Ovary (tissue), 9 donors: ENCODE measurements around the gene NHS. TPM values are rescaled to one million over a fixed set of nuclear protein-coding genes. Genes with fewer than 3 reads are reported as not detected.

Experiments
- DNase-seq, 5 donors: peaks; one replicate each; pipeline ENCODE4 v3.0.0-alpha.2; 2019 to 2020
- H3K27ac ChIP-seq, 2 donors: fragments of 200-600 bp; one replicate each; pipeline versions ENCODE4 v1.5.1 to v1.8.0; 2019 to 2022
- H3K27me3 ChIP-seq: fragments of 200-600 bp; one replicate; pipeline ENCODE4 v1.8.0; 2022
- H3K36me3 ChIP-seq: fragments of 200-600 bp; sonication (generic); one replicate; pipeline ENCODE4 v1.5.1; 2019
- H3K4me1 ChIP-seq: one replicate; pipeline ENCODE4 v1.8.1; 2013; ENCODE audit warnings: mild to moderate bottlenecking, moderate library complexity; ENCODE audit not compliant: insufficient read depth
- H3K4me3 ChIP-seq: fragments of 200-600 bp; sonication (generic); one replicate; pipeline ENCODE4 v1.5.1; 2017
- H3K9me3 ChIP-seq, 2 donors: fragments of 200-600 bp in 1 of 2; sonication (generic) in 1 of 2; one replicate each; pipeline versions ENCODE4 v1.5.1 to v1.8.1; 2013 to 2019; ENCODE audit warnings: mild to moderate bottlenecking in 1 of 2, moderate library complexity in 1 of 2
- EP300 ChIP-seq: sonication (generic); formaldehyde crosslinking; IDR thresholded peaks from one replicate; pipeline ENCODE4 v1.6.1; 2017; ENCODE audit warnings: antibody characterized with exemption
- POLR2A ChIP-seq: fragments of 450-650 bp; IDR thresholded peaks from one replicate; pipeline ENCODE4 v1.6.1; 2017; ENCODE audit warnings: antibody characterized with exemption, mild to moderate bottlenecking, moderate library complexity
- WGBS, 3 donors: extraction: QIAGEN DNeasy Blood & Tissue Kit in 1 of 3; methylation state at CpG; one replicate each; pipeline versions ENCODE4 v1.1.5 to v1.1.7; 2013 to 2017; 5-methylcytosine and 5-hydroxymethylcytosine counted together
- intact Hi-C, 4 donors: fragments of 100-400 bp; cut with DNase I; formaldehyde crosslinking; loops; one replicate each; pipeline versions ENCODE4 v1.11.0 to v1.15.1; 2022 to 2023
- polyA plus RNA-seq, 2 donors: library from polyadenylated mRNA; stranded (reverse); fragments of 200-250 nt in 1 of 2; fragments of 350-450 nt in 1 of 2; fragmentation: Illumina TruSeq in 1 of 2; extraction: RNeasy Lipid Tissue Mini Kit (QIAGEN cat#74804) in 1 of 2; gene quantifications; one replicate each; pipeline ENCODE4 v1.2.3, GENCODE V29; 2013 to 2014
- total RNA-seq, 7 donors: library from RNA; depleted of rRNA in 2 of 7; stranded (reverse); fragments of >200 nt in 2 of 7; fragmentation: NEBNext Ultra II Directional in 3 of 7; extraction: Animal tissue kit (Norgen Biotek cat#: 25700) in 3 of 7; gene quantifications; one replicate each; pipeline versions ENCODE4 v1.1.0 to v1.2.4, GENCODE V29; 2016 to 2023
- TF ChIP-seq, protein P1 (sequence below), 3 donors: fragments of 450-650 bp in 2 of 3; fragments of 200-600 bp in 1 of 3; IDR thresholded peaks; one replicate each; pipeline versions ENCODE4 v1.5.1 to v1.8.0; 2016 to 2022; ENCODE audit warnings: antibody characterized with exemption in 3 of 3, mild to moderate bottlenecking in 1 of 3
- donor health status: DM: no; HTN: no; CAD: no; lungs with moderate emphysema.
- donor health status: DM: no; HTN: no; CAD: no.
- donor health status: Bipolar disorder and iron deficiency.
- donor health status: DM: yes; HTN: yes; CAD: no.
- donor health status: DM: no; HTN: no; CAD: no.
- donor health status: DM: yes; HTN: yes; CAD: no.

NHS gene
- total and polyA plus RNA-seq, 9 donors: 2.3 to 9.5 (median 6.7) TPM

DNA sequence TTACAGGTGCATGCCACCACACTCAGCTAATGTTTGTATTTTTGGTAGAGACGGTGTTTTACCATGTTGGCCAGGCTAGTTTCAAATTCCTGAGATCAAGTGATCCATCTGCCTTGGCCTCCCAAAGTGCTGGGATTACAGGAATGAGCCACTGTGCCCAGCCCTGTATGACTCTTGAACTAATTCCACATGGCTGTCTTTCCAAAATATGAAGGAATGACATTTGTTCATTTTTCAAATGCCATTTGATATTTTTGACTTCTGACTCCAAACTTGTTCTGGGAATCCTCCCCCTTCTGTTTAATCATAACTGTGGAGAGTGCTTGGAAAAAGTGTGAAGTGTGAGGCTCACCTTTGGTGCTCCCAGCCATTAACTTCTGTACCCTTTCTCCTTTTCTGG is 119.2 kb downstream of the NHS start:
- Histone ChIP-seq H3K9me3 (no peaks in the 10 kb centered on the region), H3K27ac (no peak overlapping the region), H3K4me3 (no peak overlapping the region), H3K27me3 (no peaks in the 10 kb centered on the region), H3K36me3 (no peaks in the 10 kb centered on the region), H3K4me1 (no peaks in the 10 kb centered on the region)
- 74 to 86% (median 82%) methylated on average over 1 of the region's 1 CpG for WGBS, 3 donors
- no peak for DNase-seq
- intact Hi-C loops: no loop called here
- TF ChIP-seq, protein P1, sequence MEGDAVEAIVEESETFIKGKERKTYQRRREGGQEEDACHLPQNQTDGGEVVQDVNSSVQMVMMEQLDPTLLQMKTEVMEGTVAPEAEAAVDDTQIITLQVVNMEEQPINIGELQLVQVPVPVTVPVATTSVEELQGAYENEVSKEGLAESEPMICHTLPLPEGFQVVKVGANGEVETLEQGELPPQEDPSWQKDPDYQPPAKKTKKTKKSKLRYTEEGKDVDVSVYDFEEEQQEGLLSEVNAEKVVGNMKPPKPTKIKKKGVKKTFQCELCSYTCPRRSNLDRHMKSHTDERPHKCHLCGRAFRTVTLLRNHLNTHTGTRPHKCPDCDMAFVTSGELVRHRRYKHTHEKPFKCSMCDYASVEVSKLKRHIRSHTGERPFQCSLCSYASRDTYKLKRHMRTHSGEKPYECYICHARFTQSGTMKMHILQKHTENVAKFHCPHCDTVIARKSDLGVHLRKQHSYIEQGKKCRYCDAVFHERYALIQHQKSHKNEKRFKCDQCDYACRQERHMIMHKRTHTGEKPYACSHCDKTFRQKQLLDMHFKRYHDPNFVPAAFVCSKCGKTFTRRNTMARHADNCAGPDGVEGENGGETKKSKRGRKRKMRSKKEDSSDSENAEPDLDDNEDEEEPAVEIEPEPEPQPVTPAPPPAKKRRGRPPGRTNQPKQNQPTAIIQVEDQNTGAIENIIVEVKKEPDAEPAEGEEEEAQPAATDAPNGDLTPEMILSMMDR (IDR thresholded peaks at IDR 0.05): no peak
- TF ChIP-seq EP300 (no peak), POLR2A (no peak)

GRCh38 chrX:17495052-17495451 is 120.1 kb downstream of the NHS start:
- TF ChIP-seq EP300: no peak
- TF ChIP-seq, protein P1 (IDR thresholded peaks at IDR 0.05): no peak
- TF ChIP-seq POLR2A: no peak
- H3K27me3 ChIP-seq: no peaks in the 10 kb centered on the region
- H3K9me3 ChIP-seq: no peaks in the 10 kb centered on the region
- H3K4me1 ChIP-seq: no peaks in the 10 kb centered on the region
- WGBS, 3 donors: 74 to 83% (median 81%) methylated on average over 2 of the region's 2 CpGs
- intact Hi-C loops: no loop called here
- DNase-seq: no peak
- no peaks in the 10 kb centered on the region for H3K36me3 ChIP-seq
- no peak overlapping the region for H3K27ac ChIP-seq
- no peak overlapping the region for H3K4me3 ChIP-seq

- Histone ChIP-seq H3K4me1 (no peaks in the 10 kb centered on the region), H3K36me3 (no peaks in the 10 kb centered on the region), H3K9me3 (no peaks in the 10 kb centered on the region), H3K27me3 (no peaks in the 10 kb centered on the region), H3K4me3 (no peak overlapping the region), H3K27ac (no peak overlapping the region)
- intact Hi-C loops: no loop called here
- TF ChIP-seq POLR2A (no peak), EP300 (no peak)
- TF ChIP-seq, protein P1 (IDR thresholded peaks at IDR 0.05): no peak
- 52 to 56% (median 53%) methylated on average over 1 of the region's 1 CpG for WGBS, 3 donors
- no peak for DNase-seq
Measured at GRCh38 chrX:17496407-17496806, 121.4 kb downstream of the NHS start.

GRCh38 chrX:17497193-17497592 is 122.2 kb downstream of the NHS start:
- Histone ChIP-seq H3K4me3 (no peak overlapping the region), H3K4me1 (no peaks in the 10 kb centered on the region), H3K27ac (no peak overlapping the region), H3K36me3 (no peaks in the 10 kb centered on the region), H3K27me3 (no peaks in the 10 kb centered on the region), H3K9me3 (no peaks in the 10 kb centered on the region)
- TF ChIP-seq POLR2A (no peak), EP300 (no peak)
- TF ChIP-seq, protein P1 (IDR thresholded peaks at IDR 0.05): no peak
- intact Hi-C loops: no loop called here
- DNase-seq: no peak
- 57 to 68% (median 62%) methylated on average over 2 of the region's 2 CpGs for WGBS, 3 donors

GRCh38 chrX:17499512-17499911 is 124.5 kb downstream of the NHS start:
- H3K27ac ChIP-seq: no peak overlapping the region
- intact Hi-C loops: no loop called here
- WGBS, 3 donors: 77 to 80% (median 78%) methylated on average over 5 of the region's 5 CpGs
- no peak for DNase-seq
- TF ChIP-seq EP300: no peak
- TF ChIP-seq, protein P1 (IDR thresholded peaks at IDR 0.05): no peak
- TF ChIP-seq POLR2A: no peak
- no peaks in the 10 kb centered on the region for H3K4me1 ChIP-seq
- no peaks in the 10 kb centered on the region for H3K27me3 ChIP-seq
- H3K36me3 ChIP-seq: no peaks in the 10 kb centered on the region
- H3K9me3 ChIP-seq: no peaks in the 10 kb centered on the region
- no peak overlapping the region for H3K4me3 ChIP-seq
